Activated naive CD8-positive, alpha-beta T cell treated with anti-CD3 and anti-CD28 coated beads, Interleukin-2, amount 10 ng/mL, durations not matched to agents 7 days and 5 days (primary cell): ENCODE measurements around the gene TBC1D21. TPM values are rescaled to one million over a fixed set of nuclear protein-coding genes. Genes with fewer than 3 reads are reported as not detected.

Source experiments
- ATAC-seq: fragments of 150-1000 bp; cut with Tn5 transposase; one replicate; pipeline ENCODE4 v1.10.0; 2021; ENCODE audit warnings: low read depth, moderate library complexity
- POLR2A ChIA-PET: fragments of 350-600 bp; sonication (Branson Sonifier 250); formaldehyde crosslinking; loops from one replicate; lab custom pipeline; 2021; ENCODE audit warnings: antibody characterized with exemption; lab: Charles Lee
- DNase-seq: peaks from one replicate; pipeline ENCODE4 v3.0.0; 2021
- H3K27ac Mint-ChIP-seq: one replicate; pipeline ENCODE4 v1.8.0; 2022; ENCODE audit warnings: mild to moderate bottlenecking, mixed read lengths
- H3K27me3 Mint-ChIP-seq: one replicate; pipeline ENCODE4 v1.8.0; 2022; ENCODE audit warnings: mild to moderate bottlenecking, moderate library complexity, mixed read lengths
- H3K36me3 Mint-ChIP-seq: one replicate; pipeline ENCODE4 v1.8.0; 2021; ENCODE audit warnings: mild to moderate bottlenecking, mixed read lengths
- H3K4me1 Mint-ChIP-seq: one replicate; pipeline ENCODE4 v1.8.0; 2021; ENCODE audit warnings: mixed read lengths
- H3K4me3 Mint-ChIP-seq: one replicate; pipeline ENCODE4 v1.8.0; 2022; ENCODE audit warnings: mild to moderate bottlenecking, moderate library complexity, mixed read lengths
- H3K9me3 Mint-ChIP-seq: one replicate; pipeline ENCODE4 v1.8.0; 2021; ENCODE audit warnings: mixed read lengths
- total RNA-seq, 2 experiments: library from RNA; stranded (reverse); gene quantifications; one replicate each; pipeline ENCODE4 v1.2.3, GENCODE V29; 2021

The TBC1D21 gene
- total RNA-seq, 2 experiments from 2014 or later, result not detected

- POLR2A ChIA-PET, result no interaction called here
- Mint-ChIP-seq H3K27me3 (peaks cover 4% of the 10 kb centered on the region), H3K4me1 (no peaks in the 10 kb centered on the region), H3K4me3 (no peak overlapping the region), H3K27ac (no peak overlapping the region), H3K36me3 (no peaks in the 10 kb centered on the region), H3K9me3 (no peaks in the 10 kb centered on the region)
- no peak for ATAC-seq
- no peak for DNase-seq
These were observed 23.7 kb upstream of the TBC1D21 start for GRCh38 chr15:73849641-73850040.

GRCh38 chr15:73850228-73850627 lies 23.1 kb upstream of the TBC1D21 start:
- H3K4me3 Mint-ChIP-seq, result no peak overlapping the region

GRCh38 chr15:73851689-73852088 lies 21.7 kb upstream of the TBC1D21 start:
- no peak overlapping the region for H3K4me3 Mint-ChIP-seq
- no peak overlapping the region for H3K27ac Mint-ChIP-seq
- H3K4me1 Mint-ChIP-seq, result no peaks in the 10 kb centered on the region
- ATAC-seq (no peak), DNase-seq (peak; percentile 63)
- H3K9me3 Mint-ChIP-seq, result no peaks in the 10 kb centered on the region
- POLR2A ChIA-PET, result no interaction called here
- peaks cover 9% of the 10 kb centered on the region for H3K27me3 Mint-ChIP-seq
- H3K36me3 Mint-ChIP-seq, result no peaks in the 10 kb centered on the region

More at GRCh38 chr15:73850228-73850627, 23.1 kb upstream of the TBC1D21 start:
- peaks cover 5% of the 10 kb centered on the region for H3K27me3 Mint-ChIP-seq
- no peak for DNase-seq
- ATAC-seq, result no peak
- H3K9me3 Mint-ChIP-seq, result no peaks in the 10 kb centered on the region
- POLR2A ChIA-PET, result no interaction called here
- no peaks in the 10 kb centered on the region for H3K36me3 Mint-ChIP-seq
- no peak overlapping the region for H3K27ac Mint-ChIP-seq
- H3K4me1 Mint-ChIP-seq, result no peaks in the 10 kb centered on the region

- H3K27ac Mint-ChIP-seq, result no peak overlapping the region
- no peaks in the 10 kb centered on the region for H3K4me1 Mint-ChIP-seq
- POLR2A ChIA-PET, result no interaction called here
- no peaks in the 10 kb centered on the region for H3K9me3 Mint-ChIP-seq
- no peaks in the 10 kb centered on the region for H3K36me3 Mint-ChIP-seq
- peaks cover 13% of the 10 kb centered on the region for H3K27me3 Mint-ChIP-seq
- no peak overlapping the region for H3K4me3 Mint-ChIP-seq
- DNase-seq (no peak), ATAC-seq (no peak)
These were observed 20.9 kb upstream of the TBC1D21 start for GRCh38 chr15:73852507-73852906.

GRCh38 chr15:73854265-73854664 lies 19.1 kb upstream of the TBC1D21 start:
- Mint-ChIP-seq H3K27ac (no peak overlapping the region), H3K4me3 (no peak overlapping the region), H3K27me3 (peaks cover 17% of the 10 kb centered on the region), H3K36me3 (no peaks in the 10 kb centered on the region), H3K4me1 (no peaks in the 10 kb centered on the region), H3K9me3 (no peaks in the 10 kb centered on the region)
- no peak for ATAC-seq
- no peak for DNase-seq
- POLR2A ChIA-PET, result no interaction called here

- Mint-ChIP-seq H3K9me3 (no peaks in the 10 kb centered on the region), H3K27me3 (peaks cover 22% of the 10 kb centered on the region), H3K27ac (no peak overlapping the region), H3K36me3 (no peaks in the 10 kb centered on the region), H3K4me3 (no peak overlapping the region), H3K4me1 (no peaks in the 10 kb centered on the region)
- no peak for ATAC-seq
- DNase-seq, result no peak
- POLR2A ChIA-PET, result no interaction called here
These were observed 16.7 kb upstream of the TBC1D21 start for GRCh38 chr15:73856458-73857192.

- no peaks in the 10 kb centered on the region for H3K9me3 Mint-ChIP-seq
These were observed 16.0 kb upstream of the TBC1D21 start for GRCh38 chr15:73857193-73857920.

GRCh38 chr15:73858062-73858461 lies 15.3 kb upstream of the TBC1D21 start:
- no peak for ATAC-seq
- peaks cover 36% of the 10 kb centered on the region for H3K27me3 Mint-ChIP-seq
- no peaks in the 10 kb centered on the region for H3K4me1 Mint-ChIP-seq

More at GRCh38 chr15:73857193-73857920, 16.0 kb upstream of the TBC1D21 start:
- DNase-seq, result no peak
- no peaks in the 10 kb centered on the region for H3K36me3 Mint-ChIP-seq
- ATAC-seq, result no peak
- no peaks in the 10 kb centered on the region for H3K4me1 Mint-ChIP-seq
- H3K27me3 Mint-ChIP-seq, result peaks cover 29% of the 10 kb centered on the region
- POLR2A ChIA-PET, result no interaction called here
- no peak overlapping the region for H3K4me3 Mint-ChIP-seq
- H3K27ac Mint-ChIP-seq, result no peak overlapping the region

GRCh38 chr15:73862276-73862675 lies 11.1 kb upstream of the TBC1D21 start:
- POLR2A ChIA-PET, result no interaction called here
- peaks cover 47% of the 10 kb centered on the region for H3K27me3 Mint-ChIP-seq

More at GRCh38 chr15:73858062-73858461, 15.3 kb upstream of the TBC1D21 start:
- no peak overlapping the region for H3K4me3 Mint-ChIP-seq
- no peak overlapping the region for H3K27ac Mint-ChIP-seq
- no peaks in the 10 kb centered on the region for H3K36me3 Mint-ChIP-seq
- POLR2A ChIA-PET, result no interaction called here
- H3K9me3 Mint-ChIP-seq, result no peaks in the 10 kb centered on the region
- no peak for DNase-seq

GRCh38 chr15:73865379-73865778 lies 8.0 kb upstream of the TBC1D21 start:
- H3K36me3 Mint-ChIP-seq, result no peaks in the 10 kb centered on the region
- H3K27me3 Mint-ChIP-seq, result peaks cover 44% of the 10 kb centered on the region
- no peak overlapping the region for H3K4me3 Mint-ChIP-seq
- peaks cover 2% of the 10 kb centered on the region for H3K4me1 Mint-ChIP-seq
- no peak overlapping the region for H3K27ac Mint-ChIP-seq
- no peaks in the 10 kb centered on the region for H3K9me3 Mint-ChIP-seq
- ATAC-seq (no peak), DNase-seq (no peak)
- POLR2A ChIA-PET, result no interaction called here

More at GRCh38 chr15:73862276-73862675, 11.1 kb upstream of the TBC1D21 start:
- Mint-ChIP-seq H3K4me1 (peaks cover 2% of the 10 kb centered on the region), H3K9me3 (no peaks in the 10 kb centered on the region), H3K27ac (no peak overlapping the region), H3K36me3 (no peaks in the 10 kb centered on the region), H3K4me3 (no peak overlapping the region)
- no peak for ATAC-seq
- DNase-seq, result no peak

- H3K36me3 Mint-ChIP-seq, result no peaks in the 10 kb centered on the region
- peaks cover 45% of the 10 kb centered on the region for H3K27me3 Mint-ChIP-seq
- H3K4me1 Mint-ChIP-seq, result peaks cover 2% of the 10 kb centered on the region
- no peaks in the 10 kb centered on the region for H3K9me3 Mint-ChIP-seq
- no peak overlapping the region for H3K27ac Mint-ChIP-seq
- ATAC-seq (no peak), DNase-seq (no peak)
- no peak overlapping the region for H3K4me3 Mint-ChIP-seq
- POLR2A ChIA-PET, result no interaction called here
These were observed 7.5 kb upstream of the TBC1D21 start for GRCh38 chr15:73865904-73866303.

GRCh38 chr15:73866481-73866880 lies 6.9 kb upstream of the TBC1D21 start:
- peaks cover 4% of the 10 kb centered on the region for H3K4me1 Mint-ChIP-seq
- POLR2A ChIA-PET, result no interaction called here
- DNase-seq (no peak), ATAC-seq (no peak)
- no peak overlapping the region for H3K27ac Mint-ChIP-seq
- H3K27me3 Mint-ChIP-seq, result peaks cover 48% of the 10 kb centered on the region
- H3K4me3 Mint-ChIP-seq, result no peak overlapping the region
- no peaks in the 10 kb centered on the region for H3K36me3 Mint-ChIP-seq
- no peaks in the 10 kb centered on the region for H3K9me3 Mint-ChIP-seq

- Mint-ChIP-seq H3K36me3 (no peaks in the 10 kb centered on the region), H3K9me3 (no peaks in the 10 kb centered on the region), H3K27ac (no peak overlapping the region), H3K4me1 (peaks cover 4% of the 10 kb centered on the region), H3K4me3 (no peak overlapping the region), H3K27me3 (peaks cover 49% of the 10 kb centered on the region)
- POLR2A ChIA-PET, result no interaction called here
- DNase-seq (no peak), ATAC-seq (no peak)
These were observed 6.4 kb upstream of the TBC1D21 start for GRCh38 chr15:73866881-73867410.

GRCh38 chr15:73867426-73867825 lies 5.9 kb upstream of the TBC1D21 start:
- Mint-ChIP-seq H3K27me3 (peaks cover 48% of the 10 kb centered on the region), H3K4me3 (no peak overlapping the region), H3K27ac (no peak overlapping the region)

More at GRCh38 chr15:73867426-73867825, 5.9 kb upstream of the TBC1D21 start:
- Mint-ChIP-seq H3K4me1 (peaks cover 4% of the 10 kb centered on the region), H3K36me3 (no peaks in the 10 kb centered on the region), H3K9me3 (no peaks in the 10 kb centered on the region)
- POLR2A ChIA-PET, result no interaction called here
- no peak for DNase-seq
- ATAC-seq, result no peak
